MCF 10A (cell line): ENCODE data around the gene ATAD1. TPM values are rescaled to one million over a fixed set of nuclear protein-coding genes. Genes with fewer than 3 reads are reported as not detected.

Source experiments
- BruUV-seq: library from RNA; stranded (reverse); fragments of 400-500 nt; replicated peaks from 2 replicates; lab custom pipeline; 2021; lab: Mats Ljungman, UMichigan
- CTCF ChIA-PET: fragments of 300-600 bp; sonication (Branson Sonifier 250); formaldehyde crosslinking; extraction: SDS; loops from one replicate; lab custom pipeline; 2021; ENCODE audit warnings: antibody characterized with exemption, inconsistent platforms; lab: Yijun Ruan, JAX
- POLR2A ChIA-PET: fragments of 300-600, 350-650 bp; sonication (Branson Sonifier 250); formaldehyde crosslinking; extraction: SDS; loops from one replicate; lab custom pipeline; 2020; ENCODE audit warnings: antibody characterized with exemption, inconsistent platforms; lab: Yijun Ruan, JAX
- DNase-seq: peaks from one replicate; pipeline ENCODE4 v3.0.0-alpha.2; 2018; ENCODE audit not compliant: unreplicated experiment
- H3K27ac Mint-ChIP-seq: one replicate; pipeline ENCODE4 v1.8.0; 2022; ENCODE audit warnings: mild to moderate bottlenecking, low read depth, mixed read lengths; ENCODE audit not compliant: unreplicated experiment
- H3K27me3 Mint-ChIP-seq: one replicate; pipeline ENCODE4 v1.8.0; 2022; ENCODE audit warnings: mixed read lengths; ENCODE audit not compliant: insufficient read depth, unreplicated experiment
- H3K36me3 Mint-ChIP-seq: one replicate; pipeline ENCODE4 v1.8.0; 2022; ENCODE audit warnings: mild to moderate bottlenecking, moderate library complexity, mixed read lengths; ENCODE audit not compliant: insufficient read depth, unreplicated experiment
- H3K4me1 Mint-ChIP-seq: one replicate; pipeline ENCODE4 v1.8.0; 2022; ENCODE audit warnings: mixed read lengths; ENCODE audit not compliant: insufficient read depth, unreplicated experiment
- H3K4me3 Mint-ChIP-seq: one replicate; pipeline ENCODE4 v1.8.0; 2022; ENCODE audit warnings: mild to moderate bottlenecking, moderate library complexity, mixed read lengths; ENCODE audit not compliant: unreplicated experiment
- H3K9me3 Mint-ChIP-seq: one replicate; pipeline ENCODE4 v1.8.0; 2022; ENCODE audit warnings: mixed read lengths; ENCODE audit not compliant: unreplicated experiment
- CTCF ChIP-seq: fragments of 200-600 bp; IDR thresholded peaks from one replicate; pipeline ENCODE4 v1.8.0; 2022; ENCODE audit warnings: antibody characterized with exemption, mild to moderate bottlenecking; ENCODE audit not compliant: unreplicated experiment
- intact Hi-C: fragments of 100-400 bp; cut with micrococcal nuclease; formaldehyde crosslinking; loops from 2 replicates; pipeline ENCODE4 v1.14.1; 2022
- total RNA-seq: library from RNA; stranded (reverse); gene quantifications from 2 replicates; pipeline ENCODE4 v1.2.3, GENCODE V29; 2022

ATAD1 gene
- total RNA-seq, 1 experiment from 2014 or later = 75.2 TPM

GRCh38 chr10:87722716-87723115 lies 95.3 kb downstream of the ATAD1 start:
- Mint-ChIP-seq H3K4me3 (no peak overlapping the region), H3K36me3 (no peaks in the 10 kb centered on the region), H3K27me3 (no peaks in the 10 kb centered on the region), H3K9me3 (no peaks in the 10 kb centered on the region), H3K27ac (no peak overlapping the region), H3K4me1 (no peaks in the 10 kb centered on the region)
- TF ChIP-seq CTCF = no peak
- ChIA-PET POLR2A (interaction anchor here (0.5 to 1.6 kb wide), 2 partner anchors 10 to 12 kb away, joined by 3 read pairs; no protein-coding TSS in a partner anchor), CTCF (interaction anchor here (1.8 kb wide), 1 partner anchor 12 kb away, joined by 11 read pairs; no protein-coding TSS in a partner anchor)
- BruUV-seq = no TSS peak
- DNase-seq = no peak
- intact Hi-C loops = no loop called here

GRCh38 chr10:87721781-87722180 lies 96.2 kb downstream of the ATAD1 start:
- H3K9me3 Mint-ChIP-seq = no peaks in the 10 kb centered on the region
- no peaks in the 10 kb centered on the region for H3K36me3 Mint-ChIP-seq
- DNase-seq = no peak
- TF ChIP-seq CTCF = no peak
- ChIA-PET POLR2A (interaction anchor here (0.6 to 1.6 kb wide), 4 partner anchors 11 to 40 kb away, joined by 3 to 6 read pairs (median 3); no protein-coding TSS in a partner anchor), CTCF (interaction anchor here (0.5 to 1.8 kb wide), 4 partner anchors 13 to 1514 kb away, joined by 3 to 11 read pairs (median 3); no protein-coding TSS in a partner anchor)
- no TSS peak for BruUV-seq
- intact Hi-C loops = no loop called here
- no peaks in the 10 kb centered on the region for H3K4me1 Mint-ChIP-seq
- no peak overlapping the region for H3K4me3 Mint-ChIP-seq
- no peaks in the 10 kb centered on the region for H3K27me3 Mint-ChIP-seq
- no peak overlapping the region for H3K27ac Mint-ChIP-seq

GRCh38 chr10:87720665-87721064 lies 97.4 kb downstream of the ATAD1 start:
- no TSS peak for BruUV-seq
- Mint-ChIP-seq H3K27me3 (no peaks in the 10 kb centered on the region), H3K27ac (no peak overlapping the region), H3K36me3 (no peaks in the 10 kb centered on the region), H3K9me3 (no peaks in the 10 kb centered on the region), H3K4me1 (no peaks in the 10 kb centered on the region), H3K4me3 (no peak overlapping the region)
- no peak for DNase-seq
- intact Hi-C loops = no loop called here
- ChIA-PET POLR2A (interaction anchor here (0.6 kb wide), 1 partner anchor 183 kb away, joined by 4 read pairs; no protein-coding TSS in a partner anchor), CTCF (interaction anchor here (1.1 kb wide), 1 partner anchor 65 kb away, joined by 3 read pairs; no protein-coding TSS in a partner anchor)
- no peak for TF ChIP-seq CTCF

GRCh38 chr10:87716348-87716670 lies 101.7 kb downstream of the ATAD1 start:
- Mint-ChIP-seq H3K4me1 (no peaks in the 10 kb centered on the region), H3K4me3 (no peak overlapping the region), H3K27ac (no peak overlapping the region), H3K36me3 (no peaks in the 10 kb centered on the region), H3K27me3 (no peaks in the 10 kb centered on the region), H3K9me3 (no peaks in the 10 kb centered on the region)
- ChIA-PET CTCF (interaction anchor here (0.7 kb wide), 1 partner anchor 63 kb away, joined by 4 read pairs; no protein-coding TSS in a partner anchor), POLR2A (interaction anchor here (0.7 to 0.9 kb wide), 2 partner anchors 12 to 1164 kb away, joined by 3 read pairs; partner anchors contain the start of gene STAMBPL1)
- DNase-seq = no peak
- no TSS peak for BruUV-seq
- intact Hi-C loops = no loop called here
- no peak for TF ChIP-seq CTCF
